ENCODE measurements around the gene FSCN2.

GRCh38 chr17:81565231-81565630 is 37.1 kb downstream of the FSCN2 start:
- TF ChIP-seq, protein P1, sequence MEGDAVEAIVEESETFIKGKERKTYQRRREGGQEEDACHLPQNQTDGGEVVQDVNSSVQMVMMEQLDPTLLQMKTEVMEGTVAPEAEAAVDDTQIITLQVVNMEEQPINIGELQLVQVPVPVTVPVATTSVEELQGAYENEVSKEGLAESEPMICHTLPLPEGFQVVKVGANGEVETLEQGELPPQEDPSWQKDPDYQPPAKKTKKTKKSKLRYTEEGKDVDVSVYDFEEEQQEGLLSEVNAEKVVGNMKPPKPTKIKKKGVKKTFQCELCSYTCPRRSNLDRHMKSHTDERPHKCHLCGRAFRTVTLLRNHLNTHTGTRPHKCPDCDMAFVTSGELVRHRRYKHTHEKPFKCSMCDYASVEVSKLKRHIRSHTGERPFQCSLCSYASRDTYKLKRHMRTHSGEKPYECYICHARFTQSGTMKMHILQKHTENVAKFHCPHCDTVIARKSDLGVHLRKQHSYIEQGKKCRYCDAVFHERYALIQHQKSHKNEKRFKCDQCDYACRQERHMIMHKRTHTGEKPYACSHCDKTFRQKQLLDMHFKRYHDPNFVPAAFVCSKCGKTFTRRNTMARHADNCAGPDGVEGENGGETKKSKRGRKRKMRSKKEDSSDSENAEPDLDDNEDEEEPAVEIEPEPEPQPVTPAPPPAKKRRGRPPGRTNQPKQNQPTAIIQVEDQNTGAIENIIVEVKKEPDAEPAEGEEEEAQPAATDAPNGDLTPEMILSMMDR (IDR thresholded peaks at IDR 0.05) = no peak
- no peak for TF ChIP-seq POLR2A (IDR thresholded peaks at IDR 0.05)
